Heart right ventricle (tissue), 16 donors: ENCODE results near the gene ABCA6. TPM values are rescaled to one million over a fixed set of nuclear protein-coding genes. Genes with fewer than 3 reads are reported as not detected.

Experiments
- ATAC-seq, 8 donors: fragments of 200-7000 bp; cut with Tn5 transposase; one replicate each; pipeline ENCODE4 v1.9.1; 2020; ENCODE audit warnings: mild to moderate bottlenecking in 8 of 8, moderate library complexity in 8 of 8, moderate number of reproducible peaks in 1 of 8
- DNase-seq, 2 donors: peaks; one replicate each; pipeline ENCODE4 v3.0.0-alpha.2; 2020
- H3K27ac ChIP-seq, 10 donors: fragments of 200-600 bp; sonication (generic) in 2 of 10; one replicate each; pipeline versions ENCODE4 v1.5.0 to v1.8.0; 2020 to 2022; ENCODE audit warnings: mild to moderate bottlenecking in 3 of 10
- H3K27me3 ChIP-seq, 7 donors: fragments of 200-600 bp; one replicate each; pipeline ENCODE4 v1.8.0; 2021 to 2022; ENCODE audit warnings: mild to moderate bottlenecking in 2 of 7
- H3K36me3 ChIP-seq, 9 donors: fragments of 200-600 bp; sonication (generic) in 1 of 9; one replicate each; pipeline versions ENCODE4 v1.5.0 to v1.8.0; 2020 to 2022; ENCODE audit warnings: mild to moderate bottlenecking in 2 of 9
- H3K4me1 ChIP-seq, 9 donors: fragments of 200-600 bp; sonication (generic) in 1 of 9; one replicate each; pipeline versions ENCODE4 v1.5.0 to v1.8.0; 2020 to 2022; ENCODE audit warnings: mild to moderate bottlenecking in 4 of 9
- H3K4me3 ChIP-seq, 10 donors: fragments of 200-600 bp; sonication (generic) in 2 of 10; one replicate each; pipeline versions ENCODE4 v1.5.0 to v1.8.0; 2020 to 2022; ENCODE audit warnings: mild to moderate bottlenecking in 7 of 10, moderate library complexity in 2 of 10
- H3K9me3 ChIP-seq, 11 donors: fragments of 200-600 bp in 10 of 11; sonication (generic) in 2 of 11; one replicate each; pipeline versions ENCODE4 v1.5.0 to v1.8.0; 2013 to 2022; ENCODE audit warnings: mild to moderate bottlenecking in 2 of 11, control low read depth in 1 of 11, moderate library complexity in 1 of 11
- CTCF ChIP-seq, 9 donors: fragments of 200-600 bp; sonication (generic) in 2 of 9; IDR thresholded peaks; one replicate each; pipeline versions ENCODE4 v1.5.0 to v1.8.0; 2021 to 2022; ENCODE audit warnings: antibody characterized with exemption in 9 of 9, mild to moderate bottlenecking in 5 of 9, moderate library complexity in 1 of 9
- WGBS, 2 donors: extraction: QIAGEN DNeasy Blood & Tissue Kit; methylation state at CpG; one replicate each; pipeline ENCODE4 v1.1.7; 2013; ENCODE audit warnings: inconsistent platforms in 1 of 2; 5-methylcytosine and 5-hydroxymethylcytosine counted together
- intact Hi-C, 10 donors: fragments of 100-400 bp; cut with DNase I; formaldehyde crosslinking; loops; one replicate each; pipeline versions ENCODE4 v1.11.1 to v1.14.2; 2022
- polyA plus RNA-seq, 2 donors: library from polyadenylated mRNA; stranded (reverse); fragments of 200-250 nt; gene quantifications; one replicate each; pipeline ENCODE4 v1.2.3, GENCODE V29; 2013
- total RNA-seq, 10 donors: library from RNA; stranded (reverse); fragmentation: NEBNext Ultra II Directional in 3 of 10; extraction: Animal tissue kit (Norgen Biotek cat#: 25700) in 3 of 10; gene quantifications; one replicate each; pipeline versions ENCODE4 v1.2.1 to v1.2.4, GENCODE V29; 2021 to 2023
- donor health status: Arrhythmogenic right ventricular cardiomyopathy.
- donor health status: ischemic (EF 13 %, LVEDD 7.1; RV severe dilation, severe dysfunction).
- donor health status: healthy with polysubstance abuse.
- donor health status: DM: no; HTN: yes; CAD: no.
- donor health status: DM: no; HTN: no; CAD: no.
- donor health status: ischemic (EF 25% LVEDD 6.9; RV normal size, moderate dysfunction).
- donor health status: ischemic (EF 25% LVEDD 5.7; RV mildly dilated, moderate dysfunction).
- donor health status: healthy.
- donor health status: DM: yes; HTN: yes; CAD: no.
- donor health status: Ischemic cardiomyopathy.
- donor health status: ischemic (EF 35%, LVEDD 5.7; RV mildly dilated, moderate dysfunction).
- donor health status: nonischemic (EF 11% LVEDD 7.7; RV severe dilation, severe dysfunction).
- donor health status: DM: yes; HTN: yes; CAD: no.
- donor health status: PGD.
- donor health status: ischemic (EF 29% LVEDD 5.4; RV normal size, mild dysfunction).
- donor health status: nonischemic (EF 23%, LVEDD 6.1; RV moderate dilation, normal function).

The ABCA6 gene
- total and polyA plus RNA-seq, 12 donors, result 5.7 to 38.0 (median 15.0) TPM

GRCh38 chr17:69057280-69057679 lies 84.4 kb downstream of the ABCA6 start:
- Histone ChIP-seq H3K9me3 (peaks cover 0 to 42% (median 10%) of the 10 kb centered on the region in 11 donors), H3K27ac (peak overlapping the region in 1 of 10 donors; percentile 13), H3K27me3 (no peaks in the 10 kb centered on the region), H3K4me1 (peaks cover 0 to 17% (median 9%) of the 10 kb centered on the region in 9 donors), H3K4me3 (no peak overlapping the region), H3K36me3 (peaks cover 0 to 11% (median 0%) of the 10 kb centered on the region in 9 donors)
- 86% methylated on average over 1 of the region's 1 CpG for WGBS, 2 donors
- intact Hi-C loops, result no loop called here
- ATAC-seq (no peak), DNase-seq (no peak)
- no peak for TF ChIP-seq CTCF (IDR thresholded peaks at IDR 0.05)

- H3K9me3 ChIP-seq, result peaks cover 0 to 52% (median 10%) of the 10 kb centered on the region in 11 donors
- DNase-seq (no peak), ATAC-seq (no peak)
- H3K27ac ChIP-seq, result no peak overlapping the region
- H3K27me3 ChIP-seq, result no peaks in the 10 kb centered on the region
- H3K4me3 ChIP-seq, result no peak overlapping the region
- H3K36me3 ChIP-seq, result peaks cover 0 to 11% (median 0%) of the 10 kb centered on the region in 9 donors
- WGBS, 2 donors, result 80 to 81% methylated on average over 3 of the region's 3 CpGs
- H3K4me1 ChIP-seq, result peaks cover 0 to 10% (median under 1%) of the 10 kb centered on the region in 9 donors
- intact Hi-C loops, result no loop called here
- TF ChIP-seq CTCF (IDR thresholded peaks at IDR 0.05), result no peak
Observed at GRCh38 chr17:69056179-69056823, 85.4 kb downstream of the ABCA6 start.

- ATAC-seq, result peak in 3 of 8 donors; percentile 19 to 51 (median 35)
- intact Hi-C loops, result no loop called here
- DNase-seq, result no peak
Observed at GRCh38 chr17:69055334-69055733, 86.4 kb downstream of the ABCA6 start.

More at GRCh38 chr17:69055334-69055733, 86.4 kb downstream of the ABCA6 start:
- no peak overlapping the region for H3K27ac ChIP-seq
- H3K9me3 ChIP-seq, result peaks cover 0 to 52% (median 10%) of the 10 kb centered on the region in 11 donors
- H3K36me3 ChIP-seq, result peaks cover 0 to 11% (median 0%) of the 10 kb centered on the region in 9 donors
- no peaks in the 10 kb centered on the region for H3K27me3 ChIP-seq
- TF ChIP-seq CTCF (IDR thresholded peaks at IDR 0.05), result no peak
- peaks cover 0 to 14% (median 0%) of the 10 kb centered on the region in 9 donors for H3K4me1 ChIP-seq
- 66 to 78% methylated on average over 2 of the region's 2 CpGs for WGBS, 2 donors
- no peak overlapping the region for H3K4me3 ChIP-seq
